H1 (cell line): ENCODE measurements around the gene CRK. TPM values are rescaled to one million over a fixed set of nuclear protein-coding genes. Genes with fewer than 3 reads are reported as not detected.
"Not testable (repeated sequence)": the region's sequence is repeated elsewhere in the genome, so short reads cannot be mapped to it uniquely, and the experiment has no call there.

Experiments used
- CTCF ChIA-PET: fragments of 300-600 bp; sonication (Branson Sonifier 250); formaldehyde crosslinking; loops from one replicate; lab custom pipeline; 2021; ENCODE audit not compliant: partially characterized antibody; lab: Charles Lee
- POLR2A ChIA-PET: fragments of 300-600 bp; sonication (Branson Sonifier 250); formaldehyde crosslinking; loops from one replicate; lab custom pipeline; 2021; ENCODE audit warnings: inconsistent platforms; ENCODE audit not compliant: partially characterized antibody; lab: Charles Lee
- DNase-seq, 2 experiments: peaks; one replicate each; pipeline versions ENCODE4 v3.0.0 to v3.0.0-alpha.2; 2010 to 2022; ENCODE audit warnings: low spot score in 2 of 2, low read depth in 1 of 2, mixed read lengths in 1 of 2
- FAIRE-seq: peaks from 2 replicates; lab custom pipeline; 2011; peaks lifted over from hg19 to GRCh38; lab: Jason Lieb, UNC
- H2AFZ ChIP-seq: 2 replicates; pipeline ENCODE4 v1.8.1; 2012; ENCODE audit warnings: low read length, inconsistent platforms
- H2AK5ac ChIP-seq: 2 replicates; pipeline ENCODE4 v1.6.1; 2013; ENCODE audit warnings: low read depth, low read length
- H2BK120ac ChIP-seq: replicated peaks from 2 replicates; pipeline ENCODE3; 2013; ENCODE audit warnings: low read depth, low read length, inconsistent platforms
- H2BK12ac ChIP-seq: 2 replicates; pipeline ENCODE4 v1.6.1; 2013; ENCODE audit warnings: low read depth, low read length
- H2BK15ac ChIP-seq: 2 replicates; pipeline ENCODE4 v1.6.1; 2013; ENCODE audit warnings: low read length
- H2BK20ac ChIP-seq: 2 replicates; pipeline ENCODE4 v1.6.1; 2013; ENCODE audit warnings: low read length
- H2BK5ac ChIP-seq: 2 replicates; pipeline ENCODE4 v1.6.1; 2013; ENCODE audit warnings: low read depth, low read length
- H3K14ac ChIP-seq: 2 replicates; pipeline ENCODE4 v1.6.1; 2013; ENCODE audit warnings: inconsistent platforms; ENCODE audit not compliant: insufficient read length
- H3K18ac ChIP-seq: 2 replicates; pipeline ENCODE4 v1.6.1; 2013; ENCODE audit warnings: low read length; ENCODE audit errors: extremely low read depth
- H3K23ac ChIP-seq: 2 replicates; pipeline ENCODE4 v1.6.1; 2013; ENCODE audit warnings: inconsistent platforms; ENCODE audit not compliant: insufficient read length
- H3K23me2 ChIP-seq: 2 replicates; pipeline ENCODE4 v1.6.1; 2013; ENCODE audit warnings: low read depth, low read length
- H3K27ac ChIP-seq: 2 replicates; pipeline ENCODE4 v1.6.1; 2011; ENCODE audit warnings: low read depth, low read length, inconsistent platforms
- H3K27me3 ChIP-seq, 4 experiments: replicated peaks in 1 of 4; 1 replicate in 1 of 4; 2 replicates in 3 of 4; pipeline versions ENCODE4 v1.6.1 to v1.8.1; 2011 to 2013; ENCODE audit warnings: low read length in 3 of 4, mild to moderate bottlenecking in 3 of 4, inconsistent platforms in 2 of 4, mixed read lengths in 2 of 4, moderate library complexity in 1 of 4; ENCODE audit not compliant: control insufficient read depth in 3 of 4, insufficient read depth in 3 of 4; ENCODE audit errors: extremely low read depth in 1 of 4
- H3K36me3 ChIP-seq, 4 experiments: 2 replicates each; pipeline versions ENCODE4 v1.6.1 to v1.8.1; 2011 to 2013; ENCODE audit warnings: mild to moderate bottlenecking in 4 of 4, low read length in 3 of 4, moderate library complexity in 2 of 4, control low read depth in 1 of 4, inconsistent platforms in 1 of 4; ENCODE audit not compliant: insufficient read depth in 4 of 4, control insufficient read depth in 2 of 4
- H3K4ac ChIP-seq: replicated peaks from 2 replicates; pipeline ENCODE3; 2013; ENCODE audit warnings: low read length, low read depth, mixed read lengths, inconsistent platforms; ENCODE audit not compliant: insufficient read length
- H3K4me1 ChIP-seq, 4 experiments: replicated peaks in 1 of 4; 1 replicate in 1 of 4; 2 replicates in 3 of 4; pipeline versions ENCODE4 v1.6.1 to v1.8.1; 2011 to 2013; ENCODE audit warnings: low read length in 3 of 4, inconsistent platforms in 2 of 4, mixed read lengths in 1 of 4; ENCODE audit not compliant: insufficient read depth in 4 of 4, control insufficient read depth in 3 of 4
- H3K4me2 ChIP-seq, 2 experiments: 2 replicates each; pipeline versions ENCODE4 v1.6.1 to v1.8.1; 2011 to 2013; ENCODE audit warnings: low read depth in 2 of 2, low read length in 2 of 2, control low read depth in 1 of 2, inconsistent platforms in 1 of 2, mild to moderate bottlenecking in 1 of 2; ENCODE audit not compliant: insufficient read depth in 1 of 2
- H3K4me3 ChIP-seq, 4 experiments: fragments of 200-600, 300-600 bp in 1 of 4; sonication (generic), shearing (Covaris generic), sonication (Bioruptor Twin) in 1 of 4; 2 replicates each; pipeline versions ENCODE4 v1.5.1 to v1.8.1; 2011 to 2016; ENCODE audit warnings: low read length in 4 of 4, low read depth in 3 of 4, control low read depth in 2 of 4, inconsistent platforms in 2 of 4, mild to moderate bottlenecking in 2 of 4, mixed read lengths in 1 of 4, moderate library complexity in 1 of 4; ENCODE audit not compliant: insufficient read depth in 2 of 4; ENCODE audit errors: extremely low read depth in 1 of 4
- H3K56ac ChIP-seq: replicated peaks from 2 replicates; pipeline ENCODE3; 2013; ENCODE audit warnings: low read depth, mild to moderate bottlenecking, mixed read lengths, low read length, inconsistent platforms; ENCODE audit not compliant: insufficient read length
- H3K79me1 ChIP-seq: 2 replicates; pipeline ENCODE4 v1.6.1; 2013; ENCODE audit warnings: low read depth, low read length, control low read depth
- H3K79me2 ChIP-seq, 2 experiments: 2 replicates each; pipeline versions ENCODE4 v1.6.1 to v1.8.1; 2012 to 2013; ENCODE audit warnings: low read length in 2 of 2, mild to moderate bottlenecking in 2 of 2, inconsistent platforms in 1 of 2; ENCODE audit not compliant: insufficient read depth in 2 of 2, control insufficient read depth in 1 of 2
- H3K9ac ChIP-seq, 4 experiments: replicated peaks in 1 of 4; 1 replicate in 1 of 4; 2 replicates in 3 of 4; pipeline versions ENCODE4 v1.6.1 to v1.8.1; 2011 to 2013; ENCODE audit warnings: low read depth in 3 of 4, low read length in 3 of 4, control low read depth in 2 of 4, mild to moderate bottlenecking in 2 of 4, moderate library complexity in 2 of 4, inconsistent platforms in 1 of 4; ENCODE audit errors: extremely low read depth in 1 of 4
- H3K9me3 ChIP-seq, 2 experiments: 2 replicates each; pipeline versions ENCODE4 v1.6.1 to v1.8.1; 2012 to 2013; ENCODE audit warnings: mild to moderate bottlenecking in 2 of 2, moderate library complexity in 2 of 2, control low read depth in 1 of 2, inconsistent platforms in 1 of 2, low read depth in 1 of 2, low read length in 1 of 2, mixed read lengths in 1 of 2; ENCODE audit not compliant: insufficient read depth in 2 of 2
- H4K20me1 ChIP-seq, 2 experiments: replicated peaks in 1 of 2; 2 replicates each; pipeline versions ENCODE3 to v1.8.1; 2011 to 2013; ENCODE audit warnings: inconsistent platforms in 2 of 2, low read length in 2 of 2, mild to moderate bottlenecking in 1 of 2; ENCODE audit not compliant: insufficient read depth in 2 of 2, control insufficient read depth in 1 of 2
- H4K5ac ChIP-seq: 2 replicates; pipeline ENCODE4 v1.6.1; 2013; ENCODE audit warnings: low read length, low read depth, mixed read lengths, inconsistent platforms; ENCODE audit not compliant: insufficient read length
- H4K8ac ChIP-seq: 2 replicates; pipeline ENCODE4 v1.8.0; 2013; ENCODE audit warnings: mild to moderate bottlenecking, moderate library complexity, low read length, inconsistent platforms; ENCODE audit not compliant: insufficient read depth; ENCODE audit errors: extremely low read depth
- H4K91ac ChIP-seq: replicated peaks from 2 replicates; pipeline ENCODE3; 2013; ENCODE audit warnings: low read length, mixed read lengths, inconsistent platforms; ENCODE audit not compliant: insufficient read length
- WGBS, 2 experiments: shearing (Covaris generic) in 1 of 2; methylation state at CpG; one replicate each; pipeline versions ENCODE4 v1.1.6 to v1.1.7; 2013 to 2015; ENCODE audit warnings: low lambda C conversion rate in 2 of 2, mixed read lengths in 2 of 2, inconsistent platforms in 1 of 2, low coverage in 1 of 2, missing lambda C conversion rate in 1 of 2; ENCODE audit not compliant: insufficient replicate concordance in 2 of 2, insufficient coverage in 1 of 2, insufficient read length in 1 of 2; ENCODE audit errors: extremely low coverage in 1 of 2, missing lambda C conversion rate in 1 of 2; 5-methylcytosine and 5-hydroxymethylcytosine counted together
- polyA plus RNA-seq, 7 experiments: library from polyadenylated mRNA; depleted of rRNA in 3 of 7; stranded (reverse) in 5 of 7; unstranded in 2 of 7; fragments of >200 nt in 5 of 7; fragments of 200-250 nt in 2 of 7; gene quantifications; 1 replicate in 5 of 7; 2 replicates in 1 of 7; 4 replicates in 1 of 7; pipeline versions ENCODE4 v1.2.1 to v1.2.3, GENCODE V29; 2011 to 2013; ENCODE audit warnings: missing spikeins in 2 of 7, mixed read lengths in 2 of 7
- total RNA-seq: library from RNA; stranded (reverse); fragmentation: NEBNext Ultra II Directional; extraction: Animal tissue kit (Norgen Biotek cat#: 25700); gene quantifications from 2 replicates; pipeline ENCODE4 v1.2.1, GENCODE V29; 2021

The CRK gene
- total and polyA plus RNA-seq, 2 of the 8 experiments (the other 6 are each of a cell fraction or from before 2014, with no cell fraction given), result 32.8 to 57.1 TPM

DNA sequence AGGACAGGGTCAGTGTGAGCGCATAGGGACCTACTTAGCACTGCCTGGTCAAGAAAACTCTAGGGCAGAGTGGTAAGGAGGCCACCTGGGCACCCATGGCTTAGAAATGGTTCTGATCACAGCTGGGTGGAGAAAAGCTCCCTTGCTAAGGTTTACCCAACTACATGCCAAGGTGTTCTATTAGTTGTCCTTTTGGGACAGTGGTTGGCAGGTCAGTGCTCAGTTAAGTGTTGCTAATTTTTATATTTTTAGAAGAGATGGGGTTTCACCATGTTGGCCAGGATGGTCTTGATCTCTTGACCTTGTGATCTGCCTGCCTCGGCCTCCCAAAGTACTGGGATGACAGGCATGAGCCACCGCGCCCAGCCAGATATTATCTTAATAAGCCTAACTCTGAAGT is 10.3 kb downstream of the CRK start:
- H3K4me1 ChIP-seq, H3K79me1 ChIP-seq, H3K23me2 ChIP-seq, H3K9me3 ChIP-seq, CTCF ChIA-PET, H2BK120ac ChIP-seq, H2BK5ac ChIP-seq, H3K9ac ChIP-seq, H2BK20ac ChIP-seq, FAIRE-seq, H2AK5ac ChIP-seq, H3K27me3 ChIP-seq, H4K5ac ChIP-seq, H4K91ac ChIP-seq, H3K56ac ChIP-seq, DNase-seq, H3K4ac ChIP-seq, H2AFZ ChIP-seq, H2BK12ac ChIP-seq, H4K8ac ChIP-seq, H2BK15ac ChIP-seq, H3K27ac ChIP-seq, H3K18ac ChIP-seq, H3K23ac ChIP-seq, H3K36me3 ChIP-seq, H3K4me2 ChIP-seq, H3K4me3 ChIP-seq, H3K14ac ChIP-seq: not testable (repeated sequence)
- POLR2A ChIA-PET, result interaction anchor here (1.3 to 3.7 kb wide), 4 partner anchors 8 to 46 kb away, joined by 4 to 13 read pairs (median 6); partner anchors contain the start of genes CRK and YWHAE
- Histone ChIP-seq H4K20me1 (peaks cover 5 to 24% of the 10 kb centered on the region in 2 experiments), H3K79me2 (peaks cover 40 to 89% of the 10 kb centered on the region in 2 experiments)
- WGBS, 2 experiments, result 96% methylated on average over 4 of the region's 4 CpGs; no CpG with 5 or more reads in 1 of the 2 experiments

DNA sequence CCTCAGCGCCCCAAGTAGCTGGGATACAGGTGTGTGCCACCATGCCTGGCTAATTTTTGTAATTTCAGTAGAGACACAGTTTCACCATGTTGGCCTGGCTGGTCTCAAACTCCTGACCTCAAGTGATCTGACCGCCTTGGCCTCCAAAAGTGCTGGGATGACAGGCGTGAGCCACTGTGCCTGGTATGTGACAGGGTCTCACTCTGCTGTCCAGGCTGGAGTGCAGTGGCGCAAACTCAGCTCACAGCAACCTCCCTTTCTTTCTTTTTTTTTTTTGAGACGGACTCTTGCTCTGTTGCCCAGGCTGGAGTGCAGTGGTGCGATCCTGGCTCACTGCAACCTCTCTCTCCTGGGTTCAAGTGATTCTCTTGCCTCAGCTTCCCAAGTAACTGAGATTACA is 13.3 kb downstream of the CRK start:
- not testable (repeated sequence) for H3K36me3 ChIP-seq, H2BK5ac ChIP-seq, H3K4me1 ChIP-seq, H3K23me2 ChIP-seq, DNase-seq, H3K18ac ChIP-seq, H4K5ac ChIP-seq, H3K27ac ChIP-seq, H3K14ac ChIP-seq, H2AFZ ChIP-seq, H3K23ac ChIP-seq, H3K79me1 ChIP-seq, FAIRE-seq, H3K27me3 ChIP-seq, H2BK120ac ChIP-seq, H2BK15ac ChIP-seq, H3K56ac ChIP-seq, H2BK12ac ChIP-seq, H4K8ac ChIP-seq, H3K4ac ChIP-seq, H3K4me3 ChIP-seq, H3K4me2 ChIP-seq, H2BK20ac ChIP-seq, H3K9ac ChIP-seq, H2AK5ac ChIP-seq, H3K9me3 ChIP-seq, H4K91ac ChIP-seq
- POLR2A ChIA-PET, result interaction anchor here (1.1 to 3.7 kb wide), 3 partner anchors 11 to 43 kb away, joined by 3 to 13 read pairs (median 8); partner anchors contain the start of gene YWHAE
- Histone ChIP-seq H3K79me2 (peaks cover 22 to 85% of the 10 kb centered on the region in 2 experiments), H4K20me1 (peaks cover 3 to 14% of the 10 kb centered on the region in 2 experiments)
- 96% methylated on average over 4 of the region's 6 CpGs; no CpG with 5 or more reads in 1 of the 2 experiments for WGBS, 2 experiments
- CTCF ChIA-PET, result interaction anchor here (1.1 to 1.5 kb wide), 2 partner anchors 19 to 77 kb away, joined by 3 read pairs; no protein-coding TSS in a partner anchor
